Fibroblast of villous mesenchyme (primary cell): ENCODE data around the gene HAGH. TPM values are rescaled to one million over a fixed set of nuclear protein-coding genes. Genes with fewer than 3 reads are reported as not detected.

ENCODE experiments used
- DNase-seq: peaks from one replicate; pipeline ENCODE4 v3.0.0-alpha.2; 2010; ENCODE audit warnings: low read depth
- H3K4me3 ChIP-seq: 2 replicates; pipeline ENCODE4 v1.5.1; 2011; ENCODE audit warnings: low read depth, mild to moderate bottlenecking, low read length
- CTCF ChIP-seq: IDR thresholded peaks from 2 replicates; pipeline ENCODE4 v1.5.1; 2012; ENCODE audit warnings: low read depth, mild to moderate bottlenecking, low read length; ENCODE audit not compliant: insufficient read depth
- total RNA-seq: library from RNA; depleted of rRNA; stranded (reverse); fragments of >200 nt; gene quantifications from 2 replicates; pipeline ENCODE4 v1.2.3, GENCODE V29; 2012

Gene HAGH
- total RNA-seq, 1 donor, result 24.6 TPM

GRCh38 chr16:1831186-1832075 lies 4.8 kb upstream of the HAGH start:
- no peak for DNase-seq
- no peak for TF ChIP-seq CTCF
- H3K4me3 ChIP-seq, result no peak overlapping the region

GRCh38 chr16:1830213-1830612 lies 3.6 kb upstream of the HAGH start:
- no peak for TF ChIP-seq CTCF
- no peak for DNase-seq
- no peak overlapping the region for H3K4me3 ChIP-seq

GRCh38 chr16:1828645-1829410 lies 2.2 kb upstream of the HAGH start:
- DNase-seq, result peak; percentile 18
- no peak for TF ChIP-seq CTCF
- peak overlapping the region; percentile 97 for H3K4me3 ChIP-seq

GRCh38 chr16:1825864-1826690 lies 548 bp downstream of the HAGH start:
- H3K4me3 ChIP-seq, result peak overlapping the region; percentile 97
- DNase-seq, result peak; percentile 64
- no peak for TF ChIP-seq CTCF

GRCh38 chr16:1825381-1825863 lies 1.2 kb downstream of the HAGH start:
- TF ChIP-seq CTCF, result no peak

GRCh38 chr16:1823821-1824220 lies 2.8 kb downstream of the HAGH start:
- TF ChIP-seq CTCF, result peak; percentile 36
- DNase-seq, result peak; percentile 63
- no peak overlapping the region for H3K4me3 ChIP-seq

More at GRCh38 chr16:1825381-1825863, 1.2 kb downstream of the HAGH start:
- peak overlapping the region; percentile 97 for H3K4me3 ChIP-seq
- no peak for DNase-seq
